OCI-LY7 (cell line): ENCODE measurements around the gene ROR2. TPM values are rescaled to one million over a fixed set of nuclear protein-coding genes. Genes with fewer than 3 reads are reported as not detected.

Experiments used
- BruUV-seq: library from RNA; stranded (reverse); fragments of 400-500 nt; replicated peaks from 2 replicates; lab custom pipeline; 2021; lab: Mats Ljungman, UMichigan
- CTCF ChIA-PET: fragments of 300-600 bp; sonication (Branson Sonifier 250); formaldehyde crosslinking; loops from one replicate; lab custom pipeline; 2022; ENCODE audit warnings: antibody characterized with exemption; ENCODE audit not compliant: unreplicated experiment; lab: Charles Lee
- POLR2A ChIA-PET: fragments of 300-600 bp; sonication (Branson Sonifier 250); formaldehyde crosslinking; loops from one replicate; lab custom pipeline; 2022; ENCODE audit warnings: antibody characterized with exemption; lab: Charles Lee
- DNase-seq: peaks from one replicate; pipeline ENCODE4 v3.0.0-alpha.2; 2015; ENCODE audit warnings: low spot score
- H2AFZ ChIP-seq: fragments of 200-600 bp; sonication (generic), shearing (Covaris generic); 2 replicates; pipeline ENCODE4 v1.6.1; 2014; ENCODE audit warnings: mild to moderate bottlenecking, antibody characterized with exemption, low read length, moderate library complexity
- H3K27ac ChIP-seq: fragments of 200-600 bp; sonication (generic); 2 replicates; pipeline ENCODE4 v1.5.1; 2014; ENCODE audit warnings: mixed run types, low read depth, mild to moderate bottlenecking, moderate library complexity, low read length, inconsistent platforms; ENCODE audit not compliant: poor library complexity, severe bottlenecking
- H3K36me3 ChIP-seq: fragments of 200-600 bp; sonication (generic); 2 replicates; pipeline ENCODE4 v1.6.1; 2014; ENCODE audit warnings: mild to moderate bottlenecking, antibody characterized with exemption, low read length, moderate library complexity, mixed read lengths; ENCODE audit not compliant: insufficient read depth
- H3K4me1 ChIP-seq: fragments of 200-600 bp; sonication (generic); 2 replicates; pipeline ENCODE4 v1.5.1; 2014; ENCODE audit warnings: mild to moderate bottlenecking, low read length; ENCODE audit not compliant: insufficient read depth, poor library complexity, severe bottlenecking
- H3K4me2 ChIP-seq: fragments of 200-600 bp; sonication (generic); 2 replicates; pipeline ENCODE4 v1.6.1; 2014; ENCODE audit warnings: mild to moderate bottlenecking, low read length
- H3K4me3 ChIP-seq: fragments of 200-600 bp; sonication (generic); 2 replicates; pipeline ENCODE4 v1.5.1; 2014; ENCODE audit warnings: mild to moderate bottlenecking, low read depth, low read length; ENCODE audit not compliant: poor library complexity, severe bottlenecking
- H3K79me2 ChIP-seq: fragments of 200-600 bp; sonication (generic); 2 replicates; pipeline ENCODE4 v1.6.1; 2016; ENCODE audit warnings: low read depth, mild to moderate bottlenecking, low read length, moderate library complexity, mixed read lengths; ENCODE audit not compliant: insufficient read depth
- H3K9me2 ChIP-seq: fragments of 200-600 bp; sonication (generic); 2 replicates; pipeline ENCODE4 v1.6.1; 2016; ENCODE audit warnings: mild to moderate bottlenecking, low read length, mixed read lengths; ENCODE audit not compliant: insufficient read depth
- H3K9me3 ChIP-seq: fragments of 200-600 bp; sonication (generic); 2 replicates; pipeline ENCODE4 v1.6.1; 2014; ENCODE audit warnings: mild to moderate bottlenecking, mixed run types, low read length, mixed read lengths
- H4K20me1 ChIP-seq: fragments of 200-600 bp; sonication (generic); 2 replicates; pipeline ENCODE4 v1.6.1; 2014; ENCODE audit warnings: mild to moderate bottlenecking, antibody characterized with exemption, low read length, moderate library complexity, mixed read lengths; ENCODE audit not compliant: insufficient read depth
- EZH2phosphoT487 ChIP-seq: fragments of 200-600 bp; sonication (generic); IDR thresholded peaks from 2 replicates; pipeline ENCODE4 v1.6.1; 2018; ENCODE audit warnings: low read depth, borderline replicate concordance, mild to moderate bottlenecking, mixed run types, antibody characterized with exemption, low read length, moderate library complexity, mixed read lengths
- intact Hi-C: fragments of 100-400 bp; cut with micrococcal nuclease; formaldehyde crosslinking; loops from one replicate; pipeline ENCODE4 v1.10.0; 2022; ENCODE audit not compliant: unreplicated experiment
- total RNA-seq, 2 experiments: library from RNA; depleted of rRNA in 1 of 2; stranded (reverse); fragments of >200 nt in 1 of 2; shearing (Covaris generic) in 1 of 2; gene quantifications; 2 replicates each; pipeline ENCODE4 v1.2.3, GENCODE V29; 2014 to 2022
- TF ChIP-seq, protein P1 (sequence below): fragments of 200-600 bp; sonication (generic); conservative IDR thresholded peaks from 2 replicates; pipeline ENCODE4 v1.5.1; 2014; ENCODE audit warnings: mild to moderate bottlenecking, antibody characterized with exemption, low read length, moderate library complexity, mixed read lengths

ROR2 gene
- total RNA-seq, 2 experiments from 2014 or later, result 0.10 to 0.19 TPM

DNA sequence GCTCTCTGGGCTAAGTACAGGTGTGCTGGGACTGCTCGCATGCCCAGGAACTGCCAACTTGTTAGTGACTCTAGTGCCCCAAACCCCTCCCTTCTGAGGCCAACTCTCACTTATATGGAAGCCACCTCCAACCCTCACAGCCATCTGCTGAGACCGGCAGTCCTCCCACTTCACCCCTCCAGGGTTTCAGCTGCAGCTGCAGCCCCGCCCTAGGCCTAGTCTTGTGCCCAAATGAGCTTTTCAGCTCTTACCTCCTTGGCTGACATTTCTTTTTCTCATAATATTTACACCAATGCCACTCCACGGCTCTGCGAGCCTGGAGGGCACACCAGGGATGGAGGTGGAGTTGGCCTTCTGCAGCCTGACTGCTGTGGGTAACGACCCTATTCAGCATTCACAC is 166.6 kb downstream of the ROR2 start:
- Histone ChIP-seq H3K36me3 (no peaks in the 10 kb centered on the region), H3K27ac (no peak overlapping the region), H4K20me1 (no peaks in the 10 kb centered on the region), H3K4me1 (no peaks in the 10 kb centered on the region), H3K4me2 (no peak overlapping the region), H3K79me2 (no peaks in the 10 kb centered on the region), H3K9me2 (no peaks in the 10 kb centered on the region), H3K4me3 (no peak overlapping the region), H2AFZ (no peak overlapping the region), H3K9me3 (no peaks in the 10 kb centered on the region)
- no peak for DNase-seq
- ChIA-PET CTCF (no interaction called here), POLR2A (no interaction called here)
- intact Hi-C loops, result no loop called here
- TF ChIP-seq, protein P1, sequence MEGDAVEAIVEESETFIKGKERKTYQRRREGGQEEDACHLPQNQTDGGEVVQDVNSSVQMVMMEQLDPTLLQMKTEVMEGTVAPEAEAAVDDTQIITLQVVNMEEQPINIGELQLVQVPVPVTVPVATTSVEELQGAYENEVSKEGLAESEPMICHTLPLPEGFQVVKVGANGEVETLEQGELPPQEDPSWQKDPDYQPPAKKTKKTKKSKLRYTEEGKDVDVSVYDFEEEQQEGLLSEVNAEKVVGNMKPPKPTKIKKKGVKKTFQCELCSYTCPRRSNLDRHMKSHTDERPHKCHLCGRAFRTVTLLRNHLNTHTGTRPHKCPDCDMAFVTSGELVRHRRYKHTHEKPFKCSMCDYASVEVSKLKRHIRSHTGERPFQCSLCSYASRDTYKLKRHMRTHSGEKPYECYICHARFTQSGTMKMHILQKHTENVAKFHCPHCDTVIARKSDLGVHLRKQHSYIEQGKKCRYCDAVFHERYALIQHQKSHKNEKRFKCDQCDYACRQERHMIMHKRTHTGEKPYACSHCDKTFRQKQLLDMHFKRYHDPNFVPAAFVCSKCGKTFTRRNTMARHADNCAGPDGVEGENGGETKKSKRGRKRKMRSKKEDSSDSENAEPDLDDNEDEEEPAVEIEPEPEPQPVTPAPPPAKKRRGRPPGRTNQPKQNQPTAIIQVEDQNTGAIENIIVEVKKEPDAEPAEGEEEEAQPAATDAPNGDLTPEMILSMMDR, result no peak
- no peak for TF ChIP-seq EZH2phosphoT487
- no TSS peak for BruUV-seq

DNA sequence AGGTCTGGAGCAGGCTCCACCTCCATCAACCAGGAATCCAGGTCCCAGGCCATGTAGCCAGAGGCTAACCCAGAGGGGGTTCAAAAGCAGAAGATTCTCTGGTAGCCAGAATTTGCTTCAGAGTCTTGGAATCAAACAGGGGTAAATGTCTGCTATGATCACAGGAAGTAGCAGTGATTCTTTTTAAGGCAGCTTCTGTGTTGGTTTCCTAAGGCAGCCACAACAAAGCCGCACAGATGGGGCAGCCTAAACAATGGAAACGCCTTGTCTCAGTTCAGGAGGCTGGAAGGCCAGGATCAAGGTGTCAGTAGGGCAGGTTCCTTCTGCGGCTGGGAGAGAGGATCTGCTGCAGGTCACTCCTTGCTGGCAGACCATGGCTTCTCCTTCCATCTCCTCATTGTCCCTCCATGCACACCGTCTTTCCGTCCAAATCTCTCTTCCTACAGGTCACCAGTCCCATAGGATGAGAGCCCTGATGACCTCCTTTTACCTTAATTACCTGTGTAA is 167.3 kb downstream of the ROR2 start:
- intact Hi-C loops, result no loop called here
- no peak overlapping the region for H2AFZ ChIP-seq
- CTCF ChIA-PET, result no interaction called here

DNA sequence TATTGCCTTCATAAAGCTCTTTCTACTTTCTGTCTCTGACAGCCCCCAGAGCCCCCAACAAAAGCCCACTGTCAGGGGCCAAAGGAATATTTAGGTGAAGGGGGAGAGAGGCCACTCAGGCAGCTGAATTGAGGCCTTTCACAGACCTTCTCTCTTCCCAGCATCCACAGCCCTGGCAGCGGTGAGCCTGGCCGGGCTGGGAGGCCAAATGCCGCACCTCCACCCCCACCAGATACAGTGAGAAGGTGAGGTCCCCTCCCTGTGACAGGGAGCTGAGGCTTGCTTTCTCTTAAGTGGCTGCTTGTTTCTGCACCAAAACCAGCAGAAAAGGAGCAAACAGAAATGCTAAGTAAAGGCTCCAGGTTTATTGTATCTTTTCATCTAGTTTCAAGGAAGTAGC is 168.1 kb downstream of the ROR2 start:
- CTCF ChIA-PET, result no interaction called here
- intact Hi-C loops, result no loop called here
- Histone ChIP-seq H3K79me2 (no peaks in the 10 kb centered on the region), H3K36me3 (no peaks in the 10 kb centered on the region), H2AFZ (no peak overlapping the region), H3K4me1 (no peaks in the 10 kb centered on the region), H3K4me2 (no peak overlapping the region), H3K9me2 (no peaks in the 10 kb centered on the region), H4K20me1 (no peaks in the 10 kb centered on the region), H3K27ac (no peak overlapping the region), H3K9me3 (no peaks in the 10 kb centered on the region), H3K4me3 (no peak overlapping the region)
- POLR2A ChIA-PET, result no interaction called here
- no TSS peak for BruUV-seq
- no peak for TF ChIP-seq EZH2phosphoT487
- TF ChIP-seq, protein P1, result no peak
- no peak for DNase-seq

More for the DNA sequence above, 167.3 kb downstream of the ROR2 start:
- POLR2A ChIA-PET, result no interaction called here
- H3K27ac ChIP-seq, result no peak overlapping the region
- no peak overlapping the region for H3K4me2 ChIP-seq
- no peaks in the 10 kb centered on the region for H3K9me2 ChIP-seq
- H3K79me2 ChIP-seq, result no peaks in the 10 kb centered on the region
- no peaks in the 10 kb centered on the region for H4K20me1 ChIP-seq
- no TSS peak for BruUV-seq
- H3K4me3 ChIP-seq, result no peak overlapping the region
- H3K4me1 ChIP-seq, result no peaks in the 10 kb centered on the region
- DNase-seq, result no peak
- H3K9me3 ChIP-seq, result no peaks in the 10 kb centered on the region
- no peak for TF ChIP-seq EZH2phosphoT487
- TF ChIP-seq, protein P1, result no peak
- H3K36me3 ChIP-seq, result no peaks in the 10 kb centered on the region
